AG20443 (cell line): ENCODE results near the gene XPO6.
A peak's percentile ranks its signal among the peaks of the same experiment; 100 is the strongest.

Experiments
- DNase-seq: peaks from one replicate; pipeline ENCODE4 v3.0.0; 2012; ENCODE audit warnings: low spot score, mixed read lengths

Gene XPO6

GRCh38 chr16:28183930-28184329 is 27.8 kb downstream of the XPO6 start:
- DNase-seq, result no peak

DNA sequence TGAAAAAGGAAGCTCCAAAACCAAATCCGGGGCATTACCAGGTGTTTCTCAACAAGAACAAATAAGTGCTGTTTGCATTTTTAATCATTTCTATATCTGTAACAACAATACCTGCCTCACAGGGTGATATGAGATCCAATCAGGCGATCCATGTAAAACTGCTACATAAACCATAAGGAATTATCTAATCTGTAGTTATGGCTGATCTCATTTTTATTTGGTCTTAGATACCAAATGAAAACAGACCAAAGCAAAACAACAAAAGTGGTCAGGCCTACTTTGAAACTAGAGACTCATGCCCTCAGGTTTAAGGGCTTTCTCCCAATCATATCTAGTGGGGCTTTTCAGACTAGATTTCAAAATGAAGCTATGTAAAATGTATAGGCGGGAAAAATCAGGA is 28.3 kb downstream of the XPO6 start:
- DNase-seq, result no peak

GRCh38 chr16:28182801-28183200 is 29.0 kb downstream of the XPO6 start:
- no peak for DNase-seq

GRCh38 chr16:28182183-28182582 is 29.6 kb downstream of the XPO6 start:
- DNase-seq, result peak; percentile 34

DNA sequence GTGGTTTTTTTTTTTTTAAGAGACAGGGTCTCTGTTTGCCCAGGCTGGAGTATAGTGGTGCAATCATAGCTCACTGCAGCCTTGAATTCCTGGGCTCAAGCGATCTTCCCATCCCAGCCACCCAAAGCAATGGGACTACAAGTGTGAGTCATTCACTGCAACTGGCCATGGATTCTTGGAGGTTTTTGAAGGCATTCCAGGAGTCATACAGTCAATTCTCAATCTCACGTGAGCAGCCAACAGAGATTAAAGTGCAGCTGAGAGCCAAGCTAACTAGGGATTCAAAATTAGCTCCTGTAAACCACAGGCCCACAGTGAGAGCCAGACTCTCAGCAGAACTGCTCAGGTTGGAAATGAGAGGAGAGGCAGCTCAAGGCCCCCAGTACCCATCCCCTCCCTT is 30.2 kb downstream of the XPO6 start:
- peak; percentile 87 for DNase-seq

DNA sequence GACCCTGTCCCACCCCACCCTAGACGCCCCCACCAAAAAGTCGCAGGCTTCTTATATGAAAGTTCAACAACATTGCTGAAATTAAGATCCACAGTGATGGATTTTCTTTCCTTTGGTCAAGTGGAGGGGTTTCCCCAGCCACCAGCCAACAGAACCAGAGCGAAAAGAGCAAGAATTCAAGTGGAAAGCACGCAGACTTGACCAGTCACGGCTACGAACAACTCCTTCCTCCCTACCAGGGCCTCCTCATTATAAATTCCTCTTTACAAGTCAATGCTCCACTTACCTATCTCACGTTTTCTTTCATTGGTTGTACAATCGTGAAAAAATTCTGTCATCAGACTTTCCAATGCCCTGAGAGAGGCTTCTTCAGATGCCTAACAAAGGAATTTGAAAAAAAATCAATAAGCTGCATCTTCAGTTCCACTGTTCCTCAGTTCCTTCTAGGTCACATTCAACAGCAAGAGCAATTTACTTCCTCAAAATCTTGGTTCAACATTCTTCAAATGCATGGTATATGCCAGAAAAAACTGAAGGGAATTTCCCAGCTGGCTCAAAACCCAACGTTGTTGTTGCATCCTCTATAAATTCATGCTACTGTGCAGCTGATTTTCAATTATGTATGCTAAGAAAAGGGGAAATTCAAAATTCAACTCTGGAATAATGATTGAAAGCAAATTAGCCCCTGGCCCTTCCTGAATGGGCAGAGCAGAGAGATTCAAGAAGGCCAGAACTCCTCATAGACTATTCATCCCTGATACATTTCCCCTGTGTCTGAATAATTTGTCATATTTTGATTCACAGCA is 30.9 kb downstream of the XPO6 start:
- DNase-seq, result no peak

DNA sequence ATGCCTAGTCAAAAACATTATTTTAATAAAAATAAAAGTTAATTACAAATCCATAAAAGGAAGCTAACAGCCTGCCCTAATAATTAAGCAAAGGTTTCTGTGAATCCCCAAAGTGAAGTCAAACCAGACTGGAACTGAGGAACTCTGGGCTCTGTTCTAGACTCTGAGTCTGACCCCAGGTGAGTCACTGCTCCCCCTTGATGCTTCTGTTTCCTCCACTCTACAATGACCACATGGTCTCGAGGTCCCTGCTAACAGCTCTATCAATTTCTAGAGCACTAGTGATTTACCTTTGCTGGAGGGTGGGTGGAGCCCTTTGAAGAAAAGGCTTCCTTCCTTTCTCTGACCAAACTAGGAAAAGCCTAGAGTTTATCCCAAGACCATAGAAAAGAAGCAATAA is 32.4 kb downstream of the XPO6 start:
- no peak for DNase-seq

DNA sequence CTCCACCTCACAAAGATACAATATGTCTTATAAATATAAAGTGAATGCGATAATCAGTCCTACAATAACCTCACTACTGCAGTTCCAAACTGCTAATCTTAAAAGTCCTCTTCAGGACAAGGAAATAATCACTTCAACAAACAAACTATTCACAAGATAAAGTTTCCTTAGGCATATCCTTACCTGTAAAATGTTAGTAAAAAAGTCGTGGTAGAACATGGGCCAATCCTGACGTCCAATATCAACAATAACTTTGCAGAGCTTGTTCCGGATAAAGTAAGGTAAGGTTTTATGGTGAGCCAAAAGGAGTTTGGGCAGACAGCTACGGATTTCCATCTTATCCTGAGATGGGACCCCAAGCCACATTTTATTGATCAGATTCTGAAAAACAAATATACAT is 36.0 kb downstream of the XPO6 start:
- DNase-seq, result no peak

DNA sequence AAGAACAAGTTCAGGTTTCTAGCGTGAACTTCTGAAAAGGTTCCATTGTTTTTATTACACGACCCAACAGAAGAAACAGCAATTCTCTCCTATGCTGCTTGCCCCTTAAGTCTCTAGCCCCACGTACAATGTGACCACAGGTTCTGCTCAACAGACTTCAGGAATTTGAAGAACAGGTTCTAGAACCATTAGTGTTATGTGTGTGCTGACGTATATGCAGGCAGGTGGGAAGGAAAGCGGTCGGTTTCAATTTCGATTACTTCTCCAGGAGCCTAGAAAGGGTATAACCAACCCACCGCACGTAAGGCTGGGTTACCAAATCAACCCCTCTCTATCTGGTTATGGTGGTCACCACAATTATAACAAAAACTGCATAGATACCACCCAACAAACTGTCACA is 39.4 kb downstream of the XPO6 start:
- DNase-seq, result no peak

DNA sequence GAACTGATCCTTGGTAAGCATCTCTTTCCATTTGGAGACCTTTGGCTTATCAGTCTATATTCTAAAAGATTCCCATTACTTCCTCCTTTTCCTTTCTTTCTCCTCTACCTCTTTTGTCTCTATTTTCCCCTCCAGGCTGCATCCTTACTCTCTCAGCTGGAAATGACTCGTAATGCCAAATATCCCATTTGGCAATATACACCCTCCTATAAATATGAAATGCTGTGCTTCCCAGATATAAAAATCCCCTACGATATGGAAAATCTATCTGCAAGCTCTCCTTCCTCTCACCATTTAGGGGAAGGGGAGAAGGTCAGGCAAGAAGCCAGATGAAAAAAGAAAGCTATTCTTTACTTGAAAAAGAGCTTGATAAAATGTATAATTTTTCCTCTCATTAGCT is 39.9 kb downstream of the XPO6 start:
- DNase-seq, result no peak

DNA sequence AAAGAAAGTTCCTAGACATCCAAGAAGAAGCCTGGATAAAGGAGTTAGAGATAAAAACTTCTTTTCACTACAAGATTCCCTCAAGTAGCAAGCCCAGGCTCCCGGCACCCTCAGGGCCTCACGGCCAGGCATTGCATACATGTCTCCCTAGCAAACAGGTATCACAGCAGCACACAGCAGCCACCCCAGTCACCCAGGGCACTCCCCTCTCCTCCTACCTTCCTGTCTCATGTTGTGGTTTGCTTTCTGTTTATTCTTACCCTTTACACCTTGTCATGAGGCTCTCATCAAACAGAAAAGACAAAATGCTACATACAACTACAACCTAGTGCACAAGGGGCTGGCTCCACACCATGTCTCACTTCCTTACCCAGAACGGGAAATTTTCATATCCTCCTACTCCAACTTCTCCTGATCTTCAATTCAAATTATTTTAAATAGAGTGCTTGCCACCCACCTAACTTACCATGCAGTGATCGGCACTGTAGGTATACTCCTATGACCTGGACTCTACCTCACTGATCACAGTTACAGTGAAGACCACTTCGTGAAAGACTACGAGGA is 42.7 kb downstream of the XPO6 start:
- DNase-seq, result no peak

GRCh38 chr16:28167730-28168129 is 44.0 kb downstream of the XPO6 start:
- DNase-seq, result no peak

- no peak for DNase-seq
Observed at GRCh38 chr16:28167221-28167620, 44.5 kb downstream of the XPO6 start.

GRCh38 chr16:28166394-28167208 is 45.2 kb downstream of the XPO6 start:
- no peak for DNase-seq

DNA sequence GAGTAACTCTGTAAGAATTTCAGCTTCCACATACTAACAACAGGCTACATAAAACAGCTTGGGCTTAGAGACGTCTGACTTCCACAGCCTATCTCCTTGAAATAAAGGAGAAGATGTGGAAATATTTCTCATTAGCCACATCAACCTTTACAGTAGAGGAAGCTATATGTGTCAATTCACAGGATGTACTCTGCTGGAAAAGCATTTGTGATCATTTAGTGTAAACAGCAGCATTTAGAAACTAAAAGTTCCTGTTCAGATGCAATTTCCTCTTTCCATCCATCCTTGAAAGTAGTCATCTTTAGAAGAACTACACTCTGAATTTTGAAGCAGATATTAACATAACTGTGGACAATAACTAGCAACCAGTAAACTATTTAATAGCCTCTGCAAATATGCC is 46.2 kb downstream of the XPO6 start:
- DNase-seq, result no peak

- DNase-seq, result peak; percentile 35
Observed at GRCh38 chr16:28164140-28164539, 47.6 kb downstream of the XPO6 start.

GRCh38 chr16:28163699-28164098 is 48.1 kb downstream of the XPO6 start:
- DNase-seq, result no peak

DNA sequence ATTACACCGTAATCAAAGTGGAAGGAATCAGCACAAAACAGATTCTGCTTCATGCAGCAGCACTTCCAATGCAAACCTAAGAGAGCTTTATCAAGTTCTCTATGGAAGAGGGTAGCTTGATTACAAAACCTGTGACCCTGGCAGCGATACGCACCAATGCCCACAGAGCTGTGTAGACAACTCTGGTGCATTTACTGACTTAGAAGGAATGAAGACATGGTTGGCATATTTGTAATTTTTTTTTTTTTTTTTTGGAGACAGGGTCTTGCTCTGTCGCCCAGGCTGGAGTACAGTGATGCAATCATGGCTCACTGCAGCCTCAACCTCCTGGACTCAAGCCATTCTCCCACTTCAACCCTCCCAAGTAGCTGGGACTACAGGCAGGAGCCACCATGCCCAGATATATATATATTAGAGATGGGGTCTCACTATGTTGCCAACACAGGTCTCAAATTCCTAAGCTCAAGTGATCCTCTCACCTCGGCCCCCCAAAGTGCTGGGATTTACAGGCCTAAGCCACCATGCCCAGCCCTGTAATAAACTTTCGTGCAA is 49.4 kb downstream of the XPO6 start:
- no peak for DNase-seq

DNA sequence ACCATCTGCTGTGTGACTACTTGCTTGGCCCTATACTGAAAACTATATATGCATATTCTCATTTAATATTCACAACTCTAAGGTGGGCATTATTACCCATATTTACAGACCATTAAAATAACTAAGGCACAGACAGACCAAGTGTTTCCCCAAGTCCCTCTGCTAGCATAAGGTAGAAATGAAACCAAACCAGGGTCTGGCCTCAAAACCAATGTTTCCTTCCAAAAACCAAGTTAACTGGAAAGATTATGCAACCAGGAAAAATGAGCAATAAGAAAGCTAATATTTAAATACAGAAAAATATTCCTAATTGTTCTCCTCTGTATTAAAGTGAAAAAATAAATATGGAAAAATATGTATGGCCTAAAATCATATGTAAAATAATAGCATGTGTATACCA is 50.1 kb downstream of the XPO6 start:
- DNase-seq, result no peak

- DNase-seq, result peak; percentile 54
Observed at GRCh38 chr16:28158136-28158535, 53.6 kb downstream of the XPO6 start.

- no peak for DNase-seq
Observed at GRCh38 chr16:28156056-28156680, 55.6 kb downstream of the XPO6 start.

GRCh38 chr16:28155293-28155692 is 56.5 kb downstream of the XPO6 start:
- no peak for DNase-seq
